Dendritic cell treated with granulocyte-macrophage colony-stimulating factor and Interleukin-4, amounts not matched to agents 40 ng/mL and 50 ng/mL, for 4 days (primary cell): Measurements from ENCODE around the gene DTWD2.
A peak's percentile ranks its signal among the peaks of the same experiment; 100 is the strongest.

ENCODE experiments used
- H3K27ac Mint-ChIP-seq: one replicate; pipeline ENCODE4 v1.8.0; 2022; ENCODE audit warnings: mild to moderate bottlenecking, mixed read lengths
- H3K27me3 Mint-ChIP-seq: one replicate; pipeline ENCODE4 v1.8.0; 2022; ENCODE audit warnings: mild to moderate bottlenecking, mixed read lengths
- H3K36me3 Mint-ChIP-seq: one replicate; pipeline ENCODE4 v1.8.0; 2022; ENCODE audit warnings: low read depth, mixed read lengths
- H3K4me1 Mint-ChIP-seq: one replicate; pipeline ENCODE4 v1.8.0; 2022; ENCODE audit warnings: low read depth, mixed read lengths
- H3K4me3 Mint-ChIP-seq: one replicate; pipeline ENCODE4 v1.8.0; 2022; ENCODE audit warnings: mild to moderate bottlenecking, moderate library complexity, mixed read lengths
- H3K9me3 Mint-ChIP-seq: one replicate; pipeline ENCODE4 v1.8.0; 2022; ENCODE audit warnings: mixed read lengths
- intact Hi-C: fragments of 100-400 bp; cut with micrococcal nuclease; formaldehyde crosslinking; loops from one replicate; pipeline ENCODE4 v1.15.0; 2022

Gene DTWD2

GRCh38 chr5:118987988-118988865 lies at the start of gene DTWD2:
DTWD2 (minus strand) TSS chr5:118988547; CDS start chr5:118988511, 36 bp downstream.
- Mint-ChIP-seq H3K4me1 (peaks cover 13% of the 10 kb centered on the region), H3K9me3 (no peaks in the 10 kb centered on the region), H3K4me3 (peak within 1 kb of the TSS; percentile 80), H3K27ac (peak within 1 kb of the TSS; percentile 88), H3K27me3 (peaks cover 2% of the 10 kb centered on the region), H3K36me3 (no peaks in the 10 kb centered on the region)
- intact Hi-C loops: loop anchor here (1.0 to 10.0 kb wide), 5 partner anchors 84 to 464 kb away; partner anchors contain the start of genes DMXL1 and HSD17B4

- H3K36me3 Mint-ChIP-seq: no peaks in the 10 kb centered on the region
- H3K27ac Mint-ChIP-seq: no peak overlapping the region
- no peaks in the 10 kb centered on the region for H3K9me3 Mint-ChIP-seq
- intact Hi-C loops: no loop called here
- H3K4me1 Mint-ChIP-seq: peaks cover 10% of the 10 kb centered on the region
- H3K27me3 Mint-ChIP-seq: no peaks in the 10 kb centered on the region
- no peak overlapping the region for H3K4me3 Mint-ChIP-seq
Measured at GRCh38 chr5:119037496-119038215, 49.3 kb upstream of the DTWD2 start.

GRCh38 chr5:119036101-119036762 lies 47.9 kb upstream of the DTWD2 start:
- Mint-ChIP-seq H3K36me3 (no peaks in the 10 kb centered on the region), H3K27ac (no peak overlapping the region), H3K27me3 (no peaks in the 10 kb centered on the region), H3K4me1 (peaks cover 20% of the 10 kb centered on the region), H3K9me3 (no peaks in the 10 kb centered on the region), H3K4me3 (no peak overlapping the region)
- intact Hi-C loops: no loop called here

- Mint-ChIP-seq H3K27me3 (no peaks in the 10 kb centered on the region), H3K9me3 (no peaks in the 10 kb centered on the region), H3K36me3 (no peaks in the 10 kb centered on the region), H3K4me3 (no peak overlapping the region), H3K4me1 (peaks cover 27% of the 10 kb centered on the region), H3K27ac (peak overlapping the region; percentile 18)
- intact Hi-C loops: no loop called here
Measured at GRCh38 chr5:119033135-119033534, 44.8 kb upstream of the DTWD2 start.

GRCh38 chr5:119032656-119033055 lies 44.3 kb upstream of the DTWD2 start:
- Mint-ChIP-seq H3K27me3 (no peaks in the 10 kb centered on the region), H3K27ac (peak overlapping the region; percentile 18), H3K9me3 (no peaks in the 10 kb centered on the region), H3K4me1 (peaks cover 27% of the 10 kb centered on the region), H3K36me3 (no peaks in the 10 kb centered on the region), H3K4me3 (peak overlapping the region; percentile 21)
- intact Hi-C loops: no loop called here

GRCh38 chr5:119031905-119032304 lies 43.6 kb upstream of the DTWD2 start:
- Mint-ChIP-seq H3K27ac (peak overlapping the region; percentile 18), H3K4me1 (peaks cover 27% of the 10 kb centered on the region), H3K36me3 (no peaks in the 10 kb centered on the region), H3K27me3 (no peaks in the 10 kb centered on the region), H3K9me3 (no peaks in the 10 kb centered on the region), H3K4me3 (no peak overlapping the region)
- intact Hi-C loops: no loop called here

GRCh38 chr5:119031011-119031886 lies 42.9 kb upstream of the DTWD2 start:
- intact Hi-C loops: no loop called here
- no peak overlapping the region for H3K4me3 Mint-ChIP-seq
- H3K27ac Mint-ChIP-seq: peak overlapping the region; percentile 18

GRCh38 chr5:119028575-119028974 lies 40.2 kb upstream of the DTWD2 start:
- Mint-ChIP-seq H3K4me1 (peaks cover 29% of the 10 kb centered on the region), H3K27ac (no peak overlapping the region), H3K27me3 (no peaks in the 10 kb centered on the region)

More at GRCh38 chr5:119031011-119031886, 42.9 kb upstream of the DTWD2 start:
- peaks cover 27% of the 10 kb centered on the region for H3K4me1 Mint-ChIP-seq
- H3K36me3 Mint-ChIP-seq: no peaks in the 10 kb centered on the region
- no peaks in the 10 kb centered on the region for H3K9me3 Mint-ChIP-seq
- no peaks in the 10 kb centered on the region for H3K27me3 Mint-ChIP-seq

GRCh38 chr5:119022773-119023172 lies 34.4 kb upstream of the DTWD2 start:
- Mint-ChIP-seq H3K36me3 (no peaks in the 10 kb centered on the region), H3K4me3 (no peak overlapping the region), H3K9me3 (peaks cover 8% of the 10 kb centered on the region), H3K27me3 (no peaks in the 10 kb centered on the region), H3K27ac (peak overlapping the region; percentile 54), H3K4me1 (peaks cover 42% of the 10 kb centered on the region)
- intact Hi-C loops: loop anchor here (5.0 kb wide), 1 partner anchor 50 kb away; the partner anchor contains the start of gene DMXL1

More at GRCh38 chr5:119028575-119028974, 40.2 kb upstream of the DTWD2 start:
- intact Hi-C loops: no loop called here
- Mint-ChIP-seq H3K36me3 (no peaks in the 10 kb centered on the region), H3K4me3 (no peak overlapping the region), H3K9me3 (peaks cover 8% of the 10 kb centered on the region)

- H3K4me3 Mint-ChIP-seq: no peak overlapping the region
- H3K36me3 Mint-ChIP-seq: no peaks in the 10 kb centered on the region
- H3K9me3 Mint-ChIP-seq: peaks cover 8% of the 10 kb centered on the region
- peaks cover 42% of the 10 kb centered on the region for H3K4me1 Mint-ChIP-seq
- no peaks in the 10 kb centered on the region for H3K27me3 Mint-ChIP-seq
- H3K27ac Mint-ChIP-seq: peak overlapping the region; percentile 54
- intact Hi-C loops: loop anchor here (5.0 kb wide), 1 partner anchor 50 kb away; the partner anchor contains the start of gene DMXL1
Measured at GRCh38 chr5:119022017-119022745, 33.8 kb upstream of the DTWD2 start.

GRCh38 chr5:119021149-119021732 lies 32.9 kb upstream of the DTWD2 start:
- intact Hi-C loops: loop anchor here (5.0 kb wide), 1 partner anchor 51 kb away; the partner anchor contains the start of gene DMXL1
- no peaks in the 10 kb centered on the region for H3K36me3 Mint-ChIP-seq
- H3K4me3 Mint-ChIP-seq: no peak overlapping the region
- H3K27ac Mint-ChIP-seq: peak overlapping the region; percentile 54
- no peaks in the 10 kb centered on the region for H3K27me3 Mint-ChIP-seq
- peaks cover 8% of the 10 kb centered on the region for H3K9me3 Mint-ChIP-seq
- H3K4me1 Mint-ChIP-seq: peaks cover 49% of the 10 kb centered on the region

- Mint-ChIP-seq H3K4me3 (peak overlapping the region; percentile 18), H3K27ac (peak overlapping the region; percentile 67), H3K36me3 (no peaks in the 10 kb centered on the region), H3K27me3 (no peaks in the 10 kb centered on the region), H3K4me1 (peaks cover 49% of the 10 kb centered on the region), H3K9me3 (no peaks in the 10 kb centered on the region)
- intact Hi-C loops: loop anchor here (5.0 kb wide), 1 partner anchor 52 kb away; the partner anchor contains the start of gene DMXL1
Measured at GRCh38 chr5:119019949-119020348, 31.6 kb upstream of the DTWD2 start.
